PC-9 (cell line): ENCODE data around the gene LCE6A. TPM values are rescaled to one million over a fixed set of nuclear protein-coding genes. Genes with fewer than 3 reads are reported as not detected.

Source experiments
- BruUV-seq: library from RNA; stranded (reverse); fragments of 400-500 nt; replicated peaks from 2 replicates; lab custom pipeline; 2021; lab: Mats Ljungman, UMichigan
- CTCF ChIA-PET: fragments of 300-600 bp; sonication (Branson Sonifier 250); formaldehyde crosslinking; loops from one replicate; lab custom pipeline; 2022; ENCODE audit warnings: antibody characterized with exemption; lab: Charles Lee
- POLR2A ChIA-PET: fragments of 300-600 bp; sonication (Branson Sonifier 250); formaldehyde crosslinking; loops from one replicate; lab custom pipeline; 2022; ENCODE audit warnings: antibody characterized with exemption; ENCODE audit not compliant: unreplicated experiment; lab: Charles Lee
- DNase-seq, 2 experiments: peaks; one replicate each; pipeline versions ENCODE4 v3.0.0 to v3.0.0-alpha.2; 2015 to 2022; ENCODE audit warnings: mixed read lengths in 1 of 2
- H2AFZ ChIP-seq: fragments of 200-600 bp; sonication (generic); 2 replicates; pipeline ENCODE4 v1.8.1; 2017; ENCODE audit warnings: antibody characterized with exemption
- H3F3A ChIP-seq: fragments of 200-600 bp; sonication (generic); 2 replicates; pipeline ENCODE4 v1.8.1; 2017; ENCODE audit warnings: antibody characterized with exemption, mild to moderate bottlenecking, low read depth; ENCODE audit not compliant: insufficient read depth
- H3K27ac ChIP-seq: fragments of 200-600 bp; sonication (generic); 2 replicates; pipeline ENCODE4 v1.6.1; 2016; ENCODE audit warnings: mixed run types
- H3K27me3 ChIP-seq: fragments of 200-600 bp; sonication (generic); 2 replicates; pipeline ENCODE4 v1.6.1; 2016; ENCODE audit warnings: low read depth, mixed run types; ENCODE audit not compliant: insufficient read depth
- H3K36me3 ChIP-seq: fragments of 200-600 bp; sonication (generic); 2 replicates; pipeline ENCODE4 v1.6.1; 2016; ENCODE audit warnings: low read depth, mixed run types
- H3K4me1 ChIP-seq: fragments of 200-600 bp; sonication (generic); replicated peaks from 2 replicates; pipeline ENCODE4 v1.6.1; 2016; ENCODE audit warnings: mixed run types; ENCODE audit not compliant: insufficient read depth
- H3K4me2 ChIP-seq: fragments of 200-600 bp; sonication (generic); 2 replicates; pipeline ENCODE4 v1.6.1; 2017; ENCODE audit warnings: mixed run types
- H3K4me3 ChIP-seq: fragments of 200-600 bp; sonication (generic); 2 replicates; pipeline ENCODE4 v1.6.1; 2016; ENCODE audit warnings: mixed run types
- H3K79me2 ChIP-seq: fragments of 200-600 bp; sonication (generic); 2 replicates; pipeline ENCODE4 v1.6.1; 2017; ENCODE audit warnings: low read depth, mixed run types
- H3K9me2 ChIP-seq: fragments of 200-600 bp; sonication (generic); 2 replicates; pipeline ENCODE4 v1.8.1; 2017; ENCODE audit warnings: mild to moderate bottlenecking; ENCODE audit not compliant: insufficient read depth
- H3K9me3 ChIP-seq: fragments of 200-600 bp; sonication (generic); 2 replicates; pipeline ENCODE4 v1.8.1; 2016; ENCODE audit warnings: low read depth; ENCODE audit not compliant: insufficient read depth
- H4K20me1 ChIP-seq: fragments of 200-600 bp; sonication (generic); 2 replicates; pipeline ENCODE4 v1.8.1; 2017; ENCODE audit not compliant: insufficient read depth
- EZH2 ChIP-seq: fragments of 200-600 bp; sonication (generic); IDR thresholded peaks from 2 replicates; pipeline ENCODE4 v1.8.0; 2017; ENCODE audit warnings: antibody characterized with exemption, low read depth
- intact Hi-C: fragments of 100-400 bp; cut with micrococcal nuclease; formaldehyde crosslinking; loops from one replicate; pipeline ENCODE4 v1.10.0; 2022; ENCODE audit not compliant: unreplicated experiment
- total RNA-seq: library from RNA; stranded (reverse); gene quantifications from 2 replicates; pipeline ENCODE4 v1.2.3, GENCODE V29; 2021
- TF ChIP-seq, protein P1 (sequence below): fragments of 200-600 bp; sonication (generic); conservative IDR thresholded peaks from 2 replicates; pipeline ENCODE4 v1.6.1; 2017; ENCODE audit warnings: mixed run types, antibody characterized with exemption, mild to moderate bottlenecking, moderate library complexity

LCE6A gene
- total RNA-seq, 1 experiment from 2014 or later = not detected

DNA sequence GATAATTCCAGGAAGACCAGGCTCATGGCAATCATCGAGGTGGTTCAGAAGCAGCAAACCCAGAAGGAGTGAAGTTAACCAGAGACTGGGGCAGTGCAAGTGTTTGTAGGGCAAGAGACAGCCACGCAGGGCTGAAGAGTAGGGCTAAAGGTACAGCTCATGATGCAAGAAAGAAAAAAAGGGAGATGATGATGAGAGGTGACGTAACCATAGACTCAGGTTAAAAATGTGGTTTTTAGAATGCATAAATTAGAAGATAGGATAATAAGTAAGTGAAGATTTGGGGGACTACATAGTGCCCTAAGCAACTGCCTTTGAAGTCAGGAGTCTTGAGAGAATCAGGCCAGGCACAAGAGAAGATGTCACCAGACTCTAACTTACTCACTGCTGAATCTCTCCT is 17.5 kb downstream of the LCE6A start:
- Histone ChIP-seq H3K4me1 (no peaks in the 10 kb centered on the region), H3K9me2 (no peaks in the 10 kb centered on the region), H3K27ac (no peak overlapping the region), H2AFZ (no peak overlapping the region), H3K79me2 (no peaks in the 10 kb centered on the region), H3K4me3 (no peak overlapping the region), H3K36me3 (no peaks in the 10 kb centered on the region), H3K4me2 (no peak overlapping the region), H4K20me1 (no peaks in the 10 kb centered on the region), H3K9me3 (no peaks in the 10 kb centered on the region), H3K27me3 (peaks cover 4% of the 10 kb centered on the region; the same call in 1 of the 2 replicates), H3F3A (no peaks in the 10 kb centered on the region)
- CTCF ChIA-PET = no interaction called here
- DNase-seq = no peak
- POLR2A ChIA-PET = no interaction called here
- TF ChIP-seq, protein P1, sequence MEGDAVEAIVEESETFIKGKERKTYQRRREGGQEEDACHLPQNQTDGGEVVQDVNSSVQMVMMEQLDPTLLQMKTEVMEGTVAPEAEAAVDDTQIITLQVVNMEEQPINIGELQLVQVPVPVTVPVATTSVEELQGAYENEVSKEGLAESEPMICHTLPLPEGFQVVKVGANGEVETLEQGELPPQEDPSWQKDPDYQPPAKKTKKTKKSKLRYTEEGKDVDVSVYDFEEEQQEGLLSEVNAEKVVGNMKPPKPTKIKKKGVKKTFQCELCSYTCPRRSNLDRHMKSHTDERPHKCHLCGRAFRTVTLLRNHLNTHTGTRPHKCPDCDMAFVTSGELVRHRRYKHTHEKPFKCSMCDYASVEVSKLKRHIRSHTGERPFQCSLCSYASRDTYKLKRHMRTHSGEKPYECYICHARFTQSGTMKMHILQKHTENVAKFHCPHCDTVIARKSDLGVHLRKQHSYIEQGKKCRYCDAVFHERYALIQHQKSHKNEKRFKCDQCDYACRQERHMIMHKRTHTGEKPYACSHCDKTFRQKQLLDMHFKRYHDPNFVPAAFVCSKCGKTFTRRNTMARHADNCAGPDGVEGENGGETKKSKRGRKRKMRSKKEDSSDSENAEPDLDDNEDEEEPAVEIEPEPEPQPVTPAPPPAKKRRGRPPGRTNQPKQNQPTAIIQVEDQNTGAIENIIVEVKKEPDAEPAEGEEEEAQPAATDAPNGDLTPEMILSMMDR = no peak
- TF ChIP-seq EZH2 = no peak
- intact Hi-C loops = no loop called here
- BruUV-seq = no TSS peak

DNA sequence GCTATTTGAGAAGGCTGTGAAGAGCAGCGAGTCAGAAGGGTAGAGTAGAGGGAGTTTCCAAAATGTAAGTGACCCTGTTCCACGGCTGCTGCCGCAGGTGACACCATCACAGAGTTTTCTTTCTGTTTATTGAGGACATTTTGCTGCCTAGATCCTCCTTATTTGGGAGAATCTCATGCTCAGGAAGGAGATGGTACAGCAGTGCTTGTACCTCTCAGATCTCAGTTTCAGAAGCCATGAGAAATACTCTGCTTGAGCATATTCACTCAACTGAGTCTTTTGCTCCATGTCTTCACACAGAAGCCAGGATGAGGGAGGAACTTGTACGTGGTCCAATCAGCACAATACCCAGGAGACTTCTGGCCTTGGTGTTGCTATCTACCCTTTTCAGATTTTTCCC is 18.7 kb downstream of the LCE6A start:
- Histone ChIP-seq H3K4me2 (no peak overlapping the region), H3K4me1 (no peaks in the 10 kb centered on the region), H3K9me2 (no peaks in the 10 kb centered on the region), H3K36me3 (no peaks in the 10 kb centered on the region), H2AFZ (no peak overlapping the region; the same call in 1 of the 2 replicates), H3K27me3 (peaks cover 4% of the 10 kb centered on the region; the same call in 1 of the 2 replicates), H3K27ac (no peak overlapping the region), H3K9me3 (no peaks in the 10 kb centered on the region), H3K4me3 (no peak overlapping the region), H3F3A (no peaks in the 10 kb centered on the region), H4K20me1 (no peaks in the 10 kb centered on the region), H3K79me2 (no peaks in the 10 kb centered on the region)
- ChIA-PET CTCF (no interaction called here), POLR2A (no interaction called here)
- no peak for DNase-seq
- TF ChIP-seq, protein P1 = no peak
- TF ChIP-seq EZH2 = no peak
- intact Hi-C loops = no loop called here
- BruUV-seq = no TSS peak

DNA sequence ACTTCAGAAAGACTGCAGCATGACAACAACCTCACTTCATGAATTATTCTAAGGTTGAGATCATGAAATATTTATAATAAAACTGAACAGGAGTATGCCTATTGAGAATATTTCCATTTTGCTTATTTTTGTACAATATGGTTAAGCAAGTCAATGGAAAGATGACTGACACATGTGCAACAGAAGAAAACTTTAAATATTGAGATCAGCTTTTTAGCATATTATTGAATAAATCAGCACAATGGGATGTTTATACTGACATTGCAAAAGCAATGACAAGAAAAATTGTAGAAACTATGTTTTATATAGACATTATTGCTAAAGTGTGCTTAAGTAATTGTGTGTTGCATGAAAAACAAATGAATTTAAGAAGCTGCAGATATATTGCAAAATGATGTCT is 21.8 kb downstream of the LCE6A start:
- Histone ChIP-seq H4K20me1 (no peaks in the 10 kb centered on the region), H3K27ac (no peak overlapping the region), H2AFZ (no peak overlapping the region), H3K79me2 (no peaks in the 10 kb centered on the region), H3F3A (no peaks in the 10 kb centered on the region), H3K9me2 (no peaks in the 10 kb centered on the region), H3K4me1 (no peaks in the 10 kb centered on the region), H3K4me3 (no peak overlapping the region), H3K27me3 (no peaks in the 10 kb centered on the region), H3K9me3 (no peaks in the 10 kb centered on the region), H3K4me2 (no peak overlapping the region), H3K36me3 (no peaks in the 10 kb centered on the region)
- POLR2A ChIA-PET = no interaction called here
- CTCF ChIA-PET = interaction anchor here (0.6 kb wide), 1 partner anchor 17 kb away, joined by 3 read pairs; no protein-coding TSS in a partner anchor
- DNase-seq = no peak
- TF ChIP-seq EZH2 = no peak
- TF ChIP-seq, protein P1 = no peak
- intact Hi-C loops = no loop called here
- BruUV-seq = no TSS peak
